ENCODE results near the gene NDUFAF4.

NDUFAF4 gene

DNA sequence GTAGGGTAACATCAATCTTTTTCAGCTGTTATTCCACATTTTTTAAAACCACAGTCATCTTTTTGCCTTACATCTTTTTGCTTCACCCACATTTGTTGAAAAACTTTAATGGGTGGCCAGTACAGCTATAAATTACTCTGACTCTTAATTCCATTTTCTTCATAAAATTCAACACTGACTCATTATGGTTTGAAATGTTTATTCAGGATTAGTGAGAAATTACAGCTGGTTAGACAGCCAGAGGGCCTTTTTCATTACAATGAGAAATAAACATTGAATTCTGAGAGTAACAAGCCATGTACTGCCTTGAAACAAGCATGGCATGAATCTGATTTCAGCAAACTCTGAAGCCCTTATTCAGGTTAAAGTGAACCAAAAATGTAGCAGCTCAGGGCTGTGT, 19.5 kb downstream of the NDUFAF4 start:
- DNase-seq (no peak), ATAC-seq (replicated peaks) (no peak)
- Mint-ChIP-seq H3K36me3 (no peaks in the 10 kb centered on the region), H3K9me3 (no peaks in the 10 kb centered on the region), H3K4me1 (no peaks in the 10 kb centered on the region), H3K27me3 (peaks cover 8 to 10% of the 10 kb centered on the region in 2 donors), H3K27ac (no peak overlapping the region), H3K4me3 (no peak overlapping the region)

DNA sequence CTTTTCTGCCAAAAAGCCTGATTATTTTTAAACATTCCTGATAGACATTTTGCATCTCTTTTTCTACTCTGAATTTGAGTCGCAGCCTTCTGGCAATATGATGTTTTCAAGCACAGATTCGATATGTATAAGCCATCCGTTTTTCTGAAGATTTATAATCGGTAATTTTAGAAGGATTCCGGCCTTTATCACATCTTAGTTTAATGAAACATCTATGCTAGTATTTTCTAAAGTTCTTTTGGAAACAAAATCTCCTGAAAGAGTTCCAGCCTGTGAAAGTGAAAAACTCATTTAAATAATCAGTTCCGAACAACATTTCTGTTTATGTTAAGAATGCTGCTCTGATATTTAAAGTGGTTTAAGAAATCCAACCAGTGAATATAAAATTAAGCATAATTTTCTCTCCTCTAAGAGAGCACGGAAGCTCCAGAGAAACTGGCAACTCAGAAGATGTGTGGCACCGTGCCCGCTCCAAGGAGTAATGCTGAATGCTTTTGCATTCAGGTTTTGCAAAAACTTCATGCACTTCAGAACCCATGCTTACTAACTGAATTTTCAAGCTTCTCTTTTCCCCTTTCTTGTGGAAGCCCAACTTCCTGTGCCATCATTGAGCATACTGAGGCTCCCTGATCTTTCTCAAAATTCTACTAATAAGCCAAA, 20.7 kb downstream of the NDUFAF4 start:
- DNase-seq (no peak), ATAC-seq (replicated peaks) (no peak)
- no peaks in the 10 kb centered on the region for H3K9me3 Mint-ChIP-seq
- no peaks in the 10 kb centered on the region for H3K4me1 Mint-ChIP-seq
- H3K27ac Mint-ChIP-seq: no peak overlapping the region
- H3K27me3 Mint-ChIP-seq: peaks cover 6 to 12% of the 10 kb centered on the region in 2 donors
- H3K36me3 Mint-ChIP-seq: no peaks in the 10 kb centered on the region
- H3K4me3 Mint-ChIP-seq: no peak overlapping the region

DNA sequence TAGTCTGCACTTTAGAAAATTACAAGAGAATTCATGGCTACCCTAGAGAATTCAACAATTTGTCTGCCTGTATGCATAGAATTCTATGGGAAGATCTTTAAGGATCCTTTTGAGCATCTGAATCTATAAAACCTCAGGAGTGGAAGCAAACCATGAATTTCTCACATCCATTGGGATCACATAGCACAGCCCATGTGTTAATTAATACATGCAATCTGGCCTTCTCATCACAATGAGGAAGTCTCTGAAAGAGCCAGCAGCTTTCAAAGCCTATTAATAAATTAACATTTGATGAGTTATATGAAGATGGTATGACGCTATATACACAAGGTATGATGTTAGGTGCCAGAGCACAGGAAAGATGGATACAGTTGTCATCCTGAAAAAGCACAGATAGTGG, 24.7 kb downstream of the NDUFAF4 start:
- ATAC-seq (replicated peaks): no peak
- no peak overlapping the region for H3K4me3 Mint-ChIP-seq

DNA sequence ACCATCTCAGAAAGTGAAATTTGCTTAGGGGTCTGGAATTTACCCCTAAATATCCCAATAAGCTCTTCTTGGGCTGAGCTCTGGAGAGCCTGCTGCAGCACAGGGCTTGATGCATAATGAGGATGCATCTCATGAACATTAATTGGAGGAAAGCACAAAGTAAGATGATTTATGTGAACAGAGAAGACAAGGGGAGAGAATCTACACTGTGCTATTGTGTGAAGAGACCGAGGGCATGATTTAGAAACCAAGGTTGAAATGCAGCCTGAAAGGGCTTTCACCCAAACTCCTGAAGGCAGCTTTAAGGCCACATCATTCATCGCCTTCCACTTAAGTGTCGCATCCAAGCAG, 32.7 kb downstream of the NDUFAF4 start:
- no peak overlapping the region for H3K27ac Mint-ChIP-seq
- peaks cover 20 to 50% of the 10 kb centered on the region in 2 donors for H3K27me3 Mint-ChIP-seq
- H3K9me3 Mint-ChIP-seq: peaks cover 4 to 10% of the 10 kb centered on the region in 2 donors
- H3K4me3 Mint-ChIP-seq: no peak overlapping the region
- no peaks in the 10 kb centered on the region for H3K36me3 Mint-ChIP-seq
- no peaks in the 10 kb centered on the region for H3K4me1 Mint-ChIP-seq
- ATAC-seq (replicated peaks) (no peak), DNase-seq (no peak)

More for the DNA sequence above, 24.7 kb downstream of the NDUFAF4 start:
- Mint-ChIP-seq H3K27ac (no peak overlapping the region), H3K4me1 (no peaks in the 10 kb centered on the region), H3K36me3 (no peaks in the 10 kb centered on the region), H3K27me3 (peaks cover 4 to 14% of the 10 kb centered on the region in 2 donors), H3K9me3 (no peaks in the 10 kb centered on the region)
- no peak for DNase-seq

DNA sequence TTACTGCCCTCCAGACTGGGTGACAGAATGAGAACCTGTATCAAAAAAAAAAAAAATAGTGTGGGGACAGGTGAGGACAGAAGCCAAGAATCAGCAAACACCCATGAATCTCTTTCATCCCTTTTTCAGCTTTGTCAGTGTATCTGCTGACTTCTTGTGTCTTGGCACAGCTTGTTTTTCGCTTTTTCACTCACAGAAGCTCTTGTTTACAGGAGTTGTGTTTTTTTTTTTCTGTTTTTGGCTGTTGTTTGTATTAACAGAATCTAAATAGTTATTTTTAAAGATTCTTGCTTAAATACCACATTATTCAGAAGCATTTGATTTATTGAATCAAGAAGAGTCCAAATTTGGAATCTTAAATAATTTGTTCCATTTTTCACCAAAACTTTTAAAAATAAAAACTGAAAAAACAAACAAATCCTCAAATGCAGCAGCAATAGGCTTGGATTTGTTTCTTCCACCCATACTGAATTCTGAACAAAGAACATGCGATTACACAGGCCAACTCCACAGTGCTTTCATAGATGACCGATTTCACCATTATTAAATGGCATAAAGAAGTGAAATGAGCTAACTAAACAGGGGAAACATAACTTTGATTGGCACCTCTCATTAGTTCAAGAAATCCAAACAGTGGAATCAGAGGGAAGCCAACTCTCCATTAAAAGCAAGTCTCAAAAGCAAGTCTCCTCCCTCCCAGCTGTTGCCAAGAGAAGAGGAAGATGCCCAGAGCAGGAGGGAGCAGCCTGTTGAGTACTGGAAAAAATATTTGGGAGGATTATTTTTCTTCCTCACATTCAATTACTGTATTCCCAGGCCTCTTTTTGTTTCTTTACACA, 33.3 kb downstream of the NDUFAF4 start:
- H3K4me3 Mint-ChIP-seq: no peak overlapping the region
- peaks cover 6 to 10% of the 10 kb centered on the region in 2 donors for H3K9me3 Mint-ChIP-seq

DNA sequence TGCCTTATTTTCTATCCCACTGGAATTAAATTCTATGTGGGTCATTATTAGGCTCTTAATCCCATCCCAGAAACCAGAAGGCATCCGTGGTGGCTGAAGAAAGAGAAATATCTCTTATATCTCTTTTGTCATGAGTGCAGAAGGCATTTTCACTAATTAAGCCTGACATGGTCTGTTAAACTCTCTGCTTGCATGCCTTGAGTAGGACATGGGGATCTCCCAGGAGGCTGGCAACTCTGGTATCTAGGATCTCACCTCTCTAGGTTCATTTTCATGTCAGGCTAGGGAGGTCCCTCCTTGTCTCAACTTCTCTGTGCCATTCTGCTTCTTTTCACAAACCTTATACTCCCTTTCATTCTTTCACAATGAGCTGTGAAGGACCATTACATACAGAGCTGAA, 35.1 kb downstream of the NDUFAF4 start:
- no peak for ATAC-seq (replicated peaks)
- H3K4me1 Mint-ChIP-seq: no peaks in the 10 kb centered on the region

More for the DNA sequence above, 33.3 kb downstream of the NDUFAF4 start:
- Mint-ChIP-seq H3K4me1 (no peaks in the 10 kb centered on the region), H3K27ac (no peak overlapping the region), H3K36me3 (no peaks in the 10 kb centered on the region), H3K27me3 (peaks cover 24 to 55% of the 10 kb centered on the region in 2 donors)
- no peak for DNase-seq
- ATAC-seq (replicated peaks): no peak

DNA sequence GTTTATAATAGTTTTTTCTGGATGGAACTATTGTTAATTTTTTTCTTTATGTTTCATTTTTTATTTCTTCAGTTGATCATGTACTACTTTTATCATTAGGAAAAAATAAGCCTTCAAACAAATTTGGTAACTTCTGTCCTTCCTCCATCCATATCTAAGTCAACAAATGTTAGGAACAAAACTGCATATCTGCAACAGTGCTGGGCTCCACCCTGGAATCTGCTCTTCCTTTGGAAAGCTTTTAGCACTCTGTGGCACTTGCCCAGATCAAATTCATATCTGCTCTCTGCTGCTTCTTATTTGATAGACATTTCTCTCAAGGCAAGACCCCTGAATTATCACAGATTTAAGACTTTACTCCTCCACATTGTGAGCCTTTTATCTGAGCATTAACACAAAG, 36.1 kb downstream of the NDUFAF4 start:
- Mint-ChIP-seq H3K4me3 (no peak overlapping the region), H3K27me3 (peaks cover 24 to 76% of the 10 kb centered on the region in 2 donors), H3K36me3 (no peaks in the 10 kb centered on the region), H3K27ac (no peak overlapping the region), H3K9me3 (peaks cover 10 to 15% of the 10 kb centered on the region in 2 donors), H3K4me1 (no peaks in the 10 kb centered on the region)
- DNase-seq (no peak), ATAC-seq (replicated peaks) (no peak)

More for the DNA sequence above, 35.1 kb downstream of the NDUFAF4 start:
- no peak overlapping the region for H3K4me3 Mint-ChIP-seq
- peaks cover 10 to 15% of the 10 kb centered on the region in 2 donors for H3K9me3 Mint-ChIP-seq
- no peaks in the 10 kb centered on the region for H3K36me3 Mint-ChIP-seq
- H3K27ac Mint-ChIP-seq: no peak overlapping the region
- H3K27me3 Mint-ChIP-seq: peaks cover 22 to 70% of the 10 kb centered on the region in 2 donors
- no peak for DNase-seq

DNA sequence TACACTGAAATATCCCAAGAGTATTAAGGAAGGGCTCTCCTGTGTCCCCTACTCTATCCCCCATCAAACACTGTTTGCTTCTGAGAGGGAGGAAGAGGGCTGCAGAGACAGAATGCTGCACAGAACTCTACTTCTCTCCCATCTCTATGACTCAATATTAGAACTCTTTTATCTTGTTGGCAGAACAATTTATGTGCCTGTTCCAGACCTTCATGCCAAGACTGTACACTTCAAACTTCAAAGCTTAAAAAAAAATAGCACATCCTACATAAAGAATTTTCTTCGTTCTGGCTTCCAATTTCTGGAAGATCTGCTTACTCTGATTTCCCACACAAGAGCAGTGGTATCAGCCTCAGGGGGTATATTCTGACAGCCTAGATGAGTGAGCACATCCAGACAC, 40.8 kb downstream of the NDUFAF4 start:
- Mint-ChIP-seq H3K27ac (no peak overlapping the region), H3K9me3 (peaks cover 10 to 15% of the 10 kb centered on the region in 2 donors), H3K4me3 (no peak overlapping the region), H3K36me3 (no peaks in the 10 kb centered on the region), H3K4me1 (no peaks in the 10 kb centered on the region), H3K27me3 (peaks cover 20 to 42% of the 10 kb centered on the region in 2 donors)
- ATAC-seq (replicated peaks) (no peak), DNase-seq (no peak)

DNA sequence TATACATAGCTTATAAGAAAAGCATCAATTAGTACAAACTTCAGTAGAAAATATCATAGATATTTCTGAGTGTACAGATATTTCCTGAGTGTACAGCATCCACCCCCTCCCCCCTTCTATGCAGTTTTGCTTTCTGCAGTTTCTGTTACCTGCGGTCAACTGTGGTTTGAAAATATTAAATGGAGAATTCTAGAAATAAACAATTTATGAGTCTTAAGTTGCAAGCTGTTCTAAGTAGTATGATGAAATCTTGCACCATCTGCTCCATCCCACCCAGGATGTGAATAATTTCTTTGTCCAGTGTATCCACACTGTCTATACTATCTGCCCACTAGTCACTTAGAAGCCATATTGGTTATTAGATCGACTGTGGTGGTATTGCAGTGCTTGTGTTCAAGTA, 44.6 kb downstream of the NDUFAF4 start:
- Mint-ChIP-seq H3K36me3 (no peaks in the 10 kb centered on the region), H3K27me3 (peaks cover 5 to 11% of the 10 kb centered on the region in 2 donors), H3K4me3 (no peak overlapping the region), H3K27ac (no peak overlapping the region), H3K9me3 (peaks cover 0 to 2% of the 10 kb centered on the region in 2 donors), H3K4me1 (no peaks in the 10 kb centered on the region)
- ATAC-seq (replicated peaks): no peak
- DNase-seq: no peak

DNA sequence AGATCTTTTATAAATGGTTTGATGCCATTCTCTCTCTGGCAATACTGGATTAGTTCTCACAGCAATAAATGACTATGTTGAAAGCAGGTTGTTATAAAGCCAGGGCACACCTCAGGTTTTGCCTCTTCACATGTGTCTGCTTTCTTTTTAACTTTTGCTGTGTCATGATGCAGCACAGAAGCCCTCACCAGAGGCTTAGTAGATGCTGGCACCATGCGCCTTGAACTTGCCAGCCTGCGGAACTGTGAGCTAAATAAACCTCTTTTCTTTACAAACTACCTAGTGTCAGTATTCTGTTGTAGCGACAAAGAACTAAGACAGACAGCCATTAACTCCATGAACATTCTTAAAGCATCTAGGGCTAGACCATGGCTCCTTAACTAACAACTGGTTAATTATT, 45.1 kb downstream of the NDUFAF4 start:
- no peak overlapping the region for H3K27ac Mint-ChIP-seq
- H3K4me1 Mint-ChIP-seq: no peaks in the 10 kb centered on the region
- DNase-seq (no peak), ATAC-seq (replicated peaks) (no peak)
- H3K9me3 Mint-ChIP-seq: peaks cover 0 to 3% of the 10 kb centered on the region in 2 donors
- H3K4me3 Mint-ChIP-seq: no peak overlapping the region
- H3K36me3 Mint-ChIP-seq: no peaks in the 10 kb centered on the region
- peaks cover 5 to 9% of the 10 kb centered on the region in 2 donors for H3K27me3 Mint-ChIP-seq

DNA sequence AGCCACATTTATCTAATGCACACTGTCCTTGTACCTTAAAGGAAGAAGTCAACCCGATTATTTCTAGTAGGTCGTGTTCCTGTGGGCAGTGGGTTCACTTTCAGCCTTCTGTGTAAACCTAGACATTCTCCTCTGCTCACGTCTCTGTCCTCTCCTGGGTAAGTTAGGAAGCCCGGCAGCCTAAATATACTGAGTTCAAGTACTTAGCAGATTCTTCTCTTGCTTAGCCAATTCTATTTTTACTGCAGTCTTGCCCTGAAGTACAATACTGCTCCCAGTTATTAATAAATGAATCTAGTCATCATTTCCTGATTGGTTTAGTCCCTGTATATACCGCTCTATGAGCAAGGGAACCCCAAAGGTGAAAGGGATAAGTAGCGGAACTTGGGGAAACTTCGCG, 45.8 kb downstream of the NDUFAF4 start:
- ATAC-seq (replicated peaks): no peak
- peaks cover 11 to 13% of the 10 kb centered on the region in 2 donors for H3K27me3 Mint-ChIP-seq
- no peak overlapping the region for H3K27ac Mint-ChIP-seq
- H3K36me3 Mint-ChIP-seq: peaks cover 0 to 3% of the 10 kb centered on the region in 2 donors
- DNase-seq: no peak
- peaks cover 4 to 9% of the 10 kb centered on the region in 2 donors for H3K9me3 Mint-ChIP-seq
- no peaks in the 10 kb centered on the region for H3K4me1 Mint-ChIP-seq
- H3K4me3 Mint-ChIP-seq: no peak overlapping the region

DNA sequence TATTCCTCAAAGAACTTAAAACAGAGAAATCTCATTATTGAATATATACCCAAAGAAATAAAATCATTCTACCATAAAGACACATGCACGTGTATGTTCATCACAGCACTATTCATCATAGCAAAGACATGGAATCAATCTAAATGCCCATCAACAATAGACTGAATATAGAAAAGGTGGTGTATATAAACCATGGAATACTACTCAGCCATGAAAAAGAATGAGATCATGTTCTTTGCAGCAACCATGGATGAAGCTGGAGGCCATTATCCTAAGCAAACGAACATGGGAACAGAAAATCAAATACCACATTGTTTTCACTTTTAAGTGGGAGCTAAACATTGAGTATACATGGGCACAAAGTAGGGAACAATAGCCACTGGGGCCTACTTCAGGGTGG, 48.1 kb downstream of the NDUFAF4 start:
- peaks cover 6 to 20% of the 10 kb centered on the region in 2 donors for H3K9me3 Mint-ChIP-seq
- no peaks in the 10 kb centered on the region for H3K4me1 Mint-ChIP-seq
- H3K36me3 Mint-ChIP-seq: peaks cover under 1 to 3% of the 10 kb centered on the region in 2 donors
- peaks cover 22 to 30% of the 10 kb centered on the region in 2 donors for H3K27me3 Mint-ChIP-seq
- no peak overlapping the region for H3K4me3 Mint-ChIP-seq
- ATAC-seq (replicated peaks): no peak
- no peak overlapping the region for H3K27ac Mint-ChIP-seq
- no peak for DNase-seq

DNA sequence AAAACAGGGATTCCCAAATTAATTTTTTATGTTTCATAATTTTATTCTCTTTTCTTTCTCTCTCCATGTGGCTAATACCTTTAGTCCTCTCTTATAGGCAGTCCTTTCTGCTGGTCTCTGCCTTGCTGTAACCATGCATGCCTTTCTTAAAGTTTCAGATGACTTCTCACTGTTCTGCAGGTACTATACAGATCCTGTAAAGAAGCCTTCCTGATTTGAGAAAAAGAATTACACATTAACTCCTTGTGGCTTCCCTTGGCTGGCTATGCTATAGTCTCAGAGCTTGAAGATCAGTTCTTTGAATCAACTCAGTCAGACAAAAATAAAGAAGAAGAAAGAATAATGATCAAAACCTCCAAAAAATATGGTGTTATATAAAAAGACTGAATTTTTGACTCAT, 53.2 kb downstream of the NDUFAF4 start:
- DNase-seq (no peak), ATAC-seq (replicated peaks) (no peak)
- no peaks in the 10 kb centered on the region for H3K4me1 Mint-ChIP-seq

DNA sequence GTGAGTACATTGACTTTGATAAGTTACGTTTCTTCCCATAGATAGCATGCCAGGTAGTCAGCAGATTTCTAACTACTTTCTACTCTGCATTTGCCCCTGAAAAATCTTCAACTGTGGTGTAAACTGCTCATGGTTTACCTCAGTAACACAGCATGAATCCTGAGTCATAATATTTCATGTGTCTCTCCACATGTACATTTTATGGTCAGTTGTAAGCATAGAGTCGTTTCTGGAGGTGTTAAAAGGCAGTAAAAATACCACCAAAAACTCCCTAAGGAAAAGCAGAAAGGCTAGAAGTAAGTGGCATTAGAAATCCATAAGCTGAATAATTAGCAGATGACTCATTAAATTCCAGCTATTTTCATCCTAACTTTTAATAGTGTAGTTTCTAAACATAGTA, 56.3 kb downstream of the NDUFAF4 start:
- Mint-ChIP-seq H3K27me3 (peaks cover 47 to 58% of the 10 kb centered on the region in 2 donors), H3K27ac (no peak overlapping the region), H3K4me3 (no peak overlapping the region), H3K4me1 (peaks cover 9 to 20% of the 10 kb centered on the region in 2 donors), H3K36me3 (peaks cover 0 to 3% of the 10 kb centered on the region in 2 donors), H3K9me3 (peaks cover 0 to 8% of the 10 kb centered on the region in 2 donors)
- no peak for DNase-seq
- no peak for ATAC-seq (replicated peaks)

More for the DNA sequence above, 53.2 kb downstream of the NDUFAF4 start:
- Mint-ChIP-seq H3K36me3 (peaks cover 3% of the 10 kb centered on the region in 2 donors), H3K27me3 (peaks cover 34 to 41% of the 10 kb centered on the region in 2 donors), H3K4me3 (no peak overlapping the region), H3K27ac (no peak overlapping the region), H3K9me3 (peaks cover 6 to 21% of the 10 kb centered on the region in 2 donors)

Data from stimulated activated naive B cell treated with anti-CD40 and anti-IgM and Interleukin-4, amounts not matched to agents 10 μg/mL and 1 μg/mL and 100 μg/mL, for 72 hours (primary cell).